GM18505 (cell line): ENCODE measurements around the gene KLK14.

ENCODE experiments used
- ATAC-seq: cut with Tn5 transposase; IDR thresholded peaks from one replicate; pipeline ENCODE4 v1.9.1; 2021; ENCODE audit not compliant: unreplicated experiment
- POLR2A ChIP-seq: IDR thresholded peaks from 4 replicates; pipeline ENCODE4 v1.6.1; 2011; ENCODE audit warnings: borderline replicate concordance; ENCODE audit not compliant: insufficient read depth, insufficient read length; ENCODE audit errors: extremely low read depth

Gene KLK14, protein sequence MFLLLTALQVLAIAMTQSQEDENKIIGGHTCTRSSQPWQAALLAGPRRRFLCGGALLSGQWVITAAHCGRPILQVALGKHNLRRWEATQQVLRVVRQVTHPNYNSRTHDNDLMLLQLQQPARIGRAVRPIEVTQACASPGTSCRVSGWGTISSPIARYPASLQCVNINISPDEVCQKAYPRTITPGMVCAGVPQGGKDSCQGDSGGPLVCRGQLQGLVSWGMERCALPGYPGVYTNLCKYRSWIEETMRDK

DNA sequence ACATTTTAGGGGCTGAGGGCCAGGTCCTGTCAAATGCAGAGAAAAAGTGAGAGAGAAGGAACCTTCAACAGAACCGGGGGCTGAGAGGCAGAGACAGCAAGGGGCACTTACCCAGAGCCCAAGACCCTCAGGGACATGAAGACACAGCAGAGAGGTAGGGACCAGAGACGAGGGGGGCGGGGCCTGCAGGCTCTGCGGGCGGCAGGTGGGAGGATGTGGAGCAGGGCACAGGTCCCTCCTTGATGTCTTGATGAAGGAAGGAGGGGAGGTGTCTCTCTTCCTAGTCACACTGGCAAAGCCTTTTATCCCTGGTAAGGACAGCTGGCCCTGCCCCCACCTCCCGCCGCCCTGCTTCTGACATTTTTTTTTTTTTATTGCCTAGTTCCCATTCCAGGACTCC lies at the start of gene KLK14:
TSS of gene KLK14 (minus strand) at position 277 of the 400 bp plus-strand sequence. CDS start at position 4, 273 bp downstream.
- ATAC-seq, result no peak

DNA sequence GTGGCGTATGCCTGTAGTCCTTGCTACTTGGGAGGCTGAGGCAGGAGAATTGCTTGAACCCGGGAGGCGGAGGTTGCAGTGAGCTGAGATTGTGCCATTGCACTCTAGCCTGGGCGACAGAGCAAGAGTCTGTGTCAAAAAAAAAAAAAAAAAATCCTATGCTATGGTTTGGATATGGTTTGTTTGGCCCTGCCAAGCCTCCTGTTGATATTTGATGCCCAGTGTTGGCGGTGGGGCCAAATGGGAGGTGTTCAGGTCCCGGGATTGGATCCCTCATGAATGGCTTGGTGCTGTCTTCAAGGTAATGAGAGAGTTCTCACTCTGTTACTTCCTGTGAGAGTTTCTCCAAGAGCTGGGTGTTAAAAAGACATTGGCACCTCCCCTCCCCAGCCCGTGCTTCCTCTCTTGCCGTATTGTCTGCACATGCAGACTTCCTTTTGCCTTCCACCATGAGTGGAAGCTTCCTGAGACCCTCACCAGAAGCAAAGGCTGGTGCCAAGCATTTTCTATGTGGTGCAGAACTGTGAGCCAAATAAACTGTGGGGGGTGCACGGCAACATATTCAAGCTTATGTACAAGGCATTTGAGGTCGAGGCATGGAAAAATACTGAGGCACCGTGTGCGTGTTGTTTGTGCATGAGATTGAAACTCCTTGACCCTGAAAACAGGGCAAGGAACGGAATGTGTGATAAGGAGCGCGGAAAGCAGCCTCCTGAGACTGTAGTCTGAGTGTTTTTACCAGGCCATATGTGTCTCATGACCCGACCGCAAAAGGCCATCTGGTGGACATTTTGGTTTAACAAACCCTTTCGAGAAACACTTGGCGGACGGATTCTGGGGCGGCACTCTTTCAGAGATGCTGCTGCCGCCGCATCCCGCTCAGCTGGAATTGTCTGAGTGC lies 49.3 kb upstream of the KLK14 start:
- no peak for TF ChIP-seq POLR2A
- ATAC-seq, result no peak

More for the DNA sequence above, at the start of gene KLK14:
- TF ChIP-seq POLR2A, result no peak

DNA sequence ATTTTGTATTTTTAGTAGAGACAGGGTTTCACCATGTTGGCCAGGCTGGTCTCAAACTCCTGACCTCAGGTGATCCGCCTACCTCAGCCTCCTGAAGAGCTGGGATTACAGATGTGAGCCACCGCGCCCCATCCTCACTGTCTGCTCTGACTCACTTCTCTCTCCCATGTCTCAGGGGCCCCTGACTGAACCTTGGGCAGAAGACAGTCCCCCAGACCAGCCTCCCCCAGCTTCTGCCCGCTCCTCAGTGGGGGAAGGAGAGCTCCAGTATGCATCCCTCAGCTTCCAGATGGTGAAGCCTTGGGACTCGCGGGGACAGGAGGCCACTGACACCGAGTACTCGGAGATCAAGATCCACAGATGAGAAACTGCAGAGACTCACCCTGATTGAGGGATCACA lies 47.0 kb upstream of the KLK14 start:
- no peak for ATAC-seq
- no peak for TF ChIP-seq POLR2A

DNA sequence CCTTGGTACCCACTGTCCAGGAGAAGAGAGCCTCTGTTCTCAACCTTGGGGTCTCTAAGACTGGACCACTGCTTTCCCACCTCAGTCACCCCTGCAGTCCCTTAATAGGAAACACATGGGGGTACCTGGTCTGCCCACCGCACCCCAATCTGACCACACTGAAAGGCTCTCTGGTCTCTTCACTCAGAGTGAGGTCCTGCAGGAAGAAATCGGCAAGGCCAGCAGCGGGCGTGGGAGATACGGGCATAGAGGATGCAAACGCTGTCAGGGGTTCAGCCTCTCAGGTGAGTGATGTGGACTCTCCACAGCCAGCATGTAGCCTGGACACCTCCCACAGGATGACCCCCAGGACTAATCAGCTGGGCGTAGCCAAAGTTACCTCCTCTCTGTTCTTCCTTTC lies 45.5 kb upstream of the KLK14 start:
- no peak for ATAC-seq
- TF ChIP-seq POLR2A, result no peak

DNA sequence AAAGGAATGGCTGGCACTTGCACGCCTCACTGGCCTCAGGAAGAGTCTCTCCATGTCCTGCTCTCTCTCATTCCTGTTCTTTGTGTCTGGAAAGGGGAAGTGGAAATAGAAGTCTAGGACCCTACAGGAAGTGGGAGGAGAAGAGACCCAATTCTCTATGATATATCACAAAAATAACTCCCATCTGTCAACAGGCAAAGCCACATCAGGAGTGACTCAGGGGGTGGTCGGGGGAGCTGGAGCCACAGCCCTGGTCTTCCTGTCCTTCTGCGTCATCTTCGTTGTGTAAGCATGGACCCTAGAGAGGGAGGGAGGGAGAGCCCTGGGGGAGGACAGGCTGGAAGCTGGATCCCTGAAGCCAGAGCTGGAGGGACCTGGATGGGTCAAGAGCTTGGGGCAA lies 45.1 kb upstream of the KLK14 start:
- no peak for ATAC-seq
- no peak for TF ChIP-seq POLR2A

DNA sequence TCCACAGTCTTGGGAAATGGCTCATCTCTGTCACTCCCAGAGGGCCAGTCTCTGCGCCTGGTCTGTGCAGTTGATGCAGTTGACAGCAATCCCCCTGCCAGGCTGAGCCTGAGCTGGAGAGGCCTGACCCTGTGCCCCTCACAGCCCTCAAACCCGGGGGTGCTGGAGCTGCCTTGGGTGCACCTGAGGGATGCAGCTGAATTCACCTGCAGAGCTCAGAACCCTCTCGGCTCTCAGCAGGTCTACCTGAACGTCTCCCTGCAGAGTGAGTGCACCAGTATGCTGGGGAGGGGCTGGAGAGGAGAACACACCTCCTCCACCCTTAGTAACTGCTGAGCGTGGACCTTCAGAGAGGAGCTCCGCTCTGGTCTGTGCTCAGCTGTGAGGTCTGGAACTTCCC lies 44.3 kb upstream of the KLK14 start:
- no peak for ATAC-seq
- TF ChIP-seq POLR2A, result no peak

DNA sequence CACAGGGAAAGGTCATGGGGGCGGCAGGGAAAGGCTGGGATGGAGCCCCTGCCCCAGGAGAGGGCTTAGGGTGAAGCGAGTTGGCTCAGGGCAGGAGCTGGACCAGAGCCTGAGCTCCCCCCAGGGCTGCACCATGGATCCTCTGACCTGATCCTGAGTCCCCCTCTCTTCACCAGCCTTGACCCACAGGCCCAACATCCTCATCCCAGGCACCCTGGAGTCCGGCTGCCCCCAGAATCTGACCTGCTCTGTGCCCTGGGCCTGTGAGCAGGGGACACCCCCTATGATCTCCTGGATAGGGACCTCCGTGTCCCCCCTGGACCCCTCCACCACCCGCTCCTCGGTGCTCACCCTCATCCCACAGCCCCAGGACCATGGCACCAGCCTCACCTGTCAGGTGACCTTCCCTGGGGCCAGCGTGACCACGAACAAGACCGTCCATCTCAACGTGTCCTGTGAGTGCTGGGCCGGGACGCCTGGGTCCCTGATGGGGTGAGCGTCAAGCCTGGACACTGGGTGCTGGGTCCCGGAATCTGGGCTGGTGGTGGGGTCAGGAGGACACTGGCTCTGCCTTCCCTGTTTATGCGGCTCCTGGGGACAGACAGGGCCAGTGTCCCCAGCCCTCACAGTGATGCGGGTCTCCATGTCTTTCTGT lies 42.9 kb upstream of the KLK14 start:
- no peak for ATAC-seq
- no peak for TF ChIP-seq POLR2A

DNA sequence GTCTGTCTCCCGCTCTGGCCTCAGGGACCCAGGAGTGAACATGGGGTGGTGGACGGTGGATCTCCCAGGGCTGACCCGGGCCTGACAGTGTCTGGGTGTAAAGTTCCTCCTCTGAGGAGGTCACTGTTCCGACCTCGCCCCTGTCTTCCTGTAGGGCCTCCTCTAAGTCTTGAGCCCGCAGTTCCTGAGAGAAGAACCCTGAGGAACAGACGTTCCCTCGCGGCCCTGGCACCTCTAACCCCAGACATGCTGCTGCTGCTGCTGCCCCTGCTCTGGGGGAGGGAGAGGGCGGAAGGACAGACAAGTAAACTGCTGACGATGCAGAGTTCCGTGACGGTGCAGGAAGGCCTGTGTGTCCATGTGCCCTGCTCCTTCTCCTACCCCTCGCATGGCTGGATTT lies 42.0 kb upstream of the KLK14 start, which contains the start of gene SIGLEC9:
TSS of gene SIGLEC9 (plus strand) at position 178 of the 400 bp plus-strand sequence. CDS start at position 247, 69 bp downstream.
- TF ChIP-seq POLR2A, result no peak
- no peak for ATAC-seq

DNA sequence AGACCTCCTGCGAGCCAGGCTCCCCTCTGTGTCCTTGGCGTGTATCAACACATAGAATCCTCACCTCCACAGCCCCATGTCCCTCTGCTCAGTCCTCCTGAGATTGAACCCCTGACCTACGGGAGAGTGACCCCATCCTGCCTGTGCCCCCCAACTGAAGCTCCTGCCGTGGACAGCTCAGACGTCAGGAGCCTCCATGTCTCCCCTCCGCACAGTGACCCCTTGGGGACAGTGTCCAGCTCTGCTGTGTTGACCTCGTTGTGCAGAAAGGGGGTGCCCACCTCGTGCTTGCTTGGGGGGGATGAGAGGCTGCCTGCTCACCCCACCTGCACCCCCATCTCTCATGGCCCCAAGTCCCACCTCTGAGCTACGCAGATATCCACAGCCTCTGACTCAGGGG lies 41.5 kb upstream of the KLK14 start:
- no peak for TF ChIP-seq POLR2A
- no peak for ATAC-seq

DNA sequence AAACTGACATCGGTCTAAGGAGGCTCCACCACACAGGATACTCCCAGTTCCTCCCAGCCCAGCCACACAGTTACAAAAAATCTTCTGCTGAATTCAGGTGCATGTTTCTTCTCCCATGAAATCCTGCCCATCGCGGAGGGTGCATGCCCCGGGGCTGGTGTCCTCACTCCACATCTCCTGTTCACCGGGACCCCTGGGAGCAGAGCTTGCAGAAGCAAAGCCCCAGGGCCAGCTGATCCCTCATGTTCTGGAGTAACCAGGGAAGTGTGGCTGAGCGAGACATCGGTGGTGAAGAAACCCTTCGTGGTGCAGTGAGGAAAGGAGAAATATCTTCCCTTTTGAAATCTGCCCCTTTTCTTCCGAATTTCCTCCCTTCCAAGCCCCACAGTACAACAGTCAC lies 41.1 kb upstream of the KLK14 start:
- no peak for ATAC-seq
- TF ChIP-seq POLR2A, result no peak

DNA sequence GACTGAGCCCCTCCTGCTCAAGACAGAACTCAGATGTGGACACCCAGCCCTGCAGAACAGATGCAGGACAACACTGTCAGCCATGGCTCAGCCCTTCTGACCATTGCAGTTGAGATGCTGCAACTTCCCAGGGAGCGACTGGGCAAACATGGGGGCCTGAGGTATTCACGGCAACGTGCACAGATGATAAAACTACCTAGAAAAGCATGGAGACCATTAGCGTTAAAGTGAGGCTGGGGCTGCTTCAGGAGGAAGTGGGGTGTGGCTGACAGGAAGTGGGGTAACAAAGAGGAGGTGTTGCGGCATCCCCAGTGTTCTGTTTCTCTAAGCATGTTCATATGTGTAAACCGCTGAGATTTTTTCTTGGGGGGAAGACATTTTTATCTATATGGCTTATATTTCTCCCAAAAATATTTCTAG lies 40.7 kb upstream of the KLK14 start:
- no peak for ATAC-seq
- TF ChIP-seq POLR2A, result no peak

DNA sequence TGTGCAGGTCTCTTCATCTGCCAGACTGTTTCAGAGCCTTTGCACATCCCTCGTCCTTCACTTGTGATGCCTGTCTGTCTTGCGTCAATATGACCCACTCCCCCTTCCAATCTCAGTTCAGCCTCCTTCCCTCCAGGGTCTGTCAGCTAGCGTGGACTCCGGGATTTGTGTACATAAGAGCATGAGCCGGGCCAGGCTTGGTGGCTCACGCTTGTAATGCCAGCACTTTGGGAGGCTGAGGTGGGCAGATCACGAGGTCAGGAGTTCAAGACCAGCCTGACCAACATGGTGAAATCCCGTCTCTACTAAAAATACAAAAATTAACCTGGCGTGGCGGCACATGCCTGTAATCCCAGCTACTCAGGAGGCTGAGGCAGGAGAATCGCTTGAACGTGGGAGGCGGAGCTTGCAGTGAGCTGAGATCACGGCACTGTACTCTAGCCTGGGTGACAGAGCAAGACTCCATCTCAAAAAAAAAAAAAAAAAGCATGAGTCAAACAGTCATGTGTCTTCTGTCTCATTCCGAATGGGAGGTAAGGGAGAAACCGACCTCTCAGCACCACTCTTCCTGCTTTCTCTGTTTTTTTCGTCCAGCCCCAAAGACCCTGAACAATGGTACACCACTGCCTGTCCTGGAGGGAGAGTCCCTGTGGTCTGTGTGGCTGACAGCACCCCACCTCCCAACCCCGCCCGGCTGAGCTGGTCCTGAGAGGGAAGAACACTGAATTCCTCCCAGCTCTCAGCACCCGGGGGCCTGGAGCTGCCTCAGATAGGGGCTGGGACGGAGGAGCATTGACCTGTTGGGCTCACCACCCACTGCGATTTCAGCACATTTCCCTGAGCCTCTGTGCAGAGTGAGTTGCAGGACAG lies 39.7 kb upstream of the KLK14 start:
- no peak for TF ChIP-seq POLR2A
- no peak for ATAC-seq
